Activated CD4-positive, alpha-beta T cell treated with anti-CD3 and anti-CD28 coated beads for 24 hours (primary cell): ENCODE data around the gene ZSCAN31.
"Not testable (repeated sequence)": the region's sequence is repeated elsewhere in the genome, so short reads cannot be mapped to it uniquely, and the experiment has no call there.

Source experiments
- DNase-seq, 2 donors: peaks; one replicate each; pipeline ENCODE4 v3.0.0-alpha.2; 2020; ENCODE audit warnings: low read depth in 2 of 2

The ZSCAN31 gene

DNA sequence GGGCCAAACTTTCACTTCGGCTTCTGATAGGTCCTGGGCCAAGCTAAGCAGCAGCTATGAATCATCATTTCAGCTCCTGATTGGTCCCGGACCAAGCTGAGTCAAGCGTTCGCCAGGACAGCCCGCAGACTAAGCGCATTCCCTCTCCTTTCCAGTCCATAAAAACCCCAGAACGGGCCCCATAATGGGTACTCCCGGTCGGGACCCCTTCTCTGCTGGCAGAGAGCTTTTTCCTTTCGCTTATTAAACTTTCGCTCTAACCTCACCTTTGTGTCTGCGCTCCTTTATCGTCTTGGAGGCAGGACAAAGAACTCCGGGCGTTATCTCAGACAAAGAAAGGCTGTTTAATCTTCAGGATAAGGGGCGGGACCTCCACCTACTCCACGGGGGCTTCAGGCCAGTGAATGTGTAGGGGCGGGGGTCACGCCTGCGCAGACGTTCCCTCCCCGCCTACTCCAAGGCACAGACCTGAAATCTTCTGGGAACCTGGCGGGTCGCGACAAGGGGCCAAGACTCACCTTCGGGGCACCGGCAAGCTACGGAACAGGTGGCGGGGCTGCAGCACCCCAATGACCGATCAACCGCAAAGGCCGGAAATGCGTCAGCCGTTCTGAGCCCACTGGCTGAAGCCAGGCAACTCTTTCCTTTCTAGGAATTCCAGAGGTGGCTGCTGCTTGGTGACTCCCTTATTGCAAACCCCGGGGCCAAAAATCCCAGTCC, at the start of gene ZSCAN31:
Gene ZSCAN31, minus strand, starts transcription at position 585 of the 720 bp plus-strand sequence. CDS start 6,465 bp downstream, outside the sequence.
- peak; percentile 52 to 54 for DNase-seq

GRCh38 chr6:28384143-28384533, 48.2 kb upstream of the ZSCAN31 start:
- DNase-seq: no peak

- DNase-seq: peak in 1 of 2 donors; percentile 25
Observed at GRCh38 chr6:28383235-28384142, 47.5 kb upstream of the ZSCAN31 start.

- no peak for DNase-seq
Observed at GRCh38 chr6:28380381-28380780, 44.4 kb upstream of the ZSCAN31 start.

GRCh38 chr6:28378644-28379043, 42.7 kb upstream of the ZSCAN31 start:
- no peak for DNase-seq

DNA sequence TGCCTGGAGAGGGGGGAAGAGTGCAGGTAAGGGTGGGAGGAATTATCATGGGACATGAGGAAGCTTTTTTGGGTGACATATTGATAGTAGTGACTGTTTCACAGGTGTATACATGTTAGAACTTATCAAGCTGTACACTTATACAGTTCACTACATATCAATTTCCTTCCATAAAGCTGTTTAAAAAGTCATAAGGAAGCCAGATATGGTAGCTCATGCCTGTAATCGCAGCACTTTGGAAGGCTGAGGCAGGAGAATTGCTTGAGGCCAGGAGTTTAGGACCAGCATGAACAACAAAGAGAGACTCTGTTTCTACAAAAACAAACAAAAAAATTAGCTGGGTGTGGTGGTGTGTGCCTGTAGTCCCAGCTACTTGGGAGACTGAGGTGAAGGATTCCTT, 41.9 kb upstream of the ZSCAN31 start:
- DNase-seq: no peak

GRCh38 chr6:28373925-28374324, 38.0 kb upstream of the ZSCAN31 start:
- no peak for DNase-seq

DNA sequence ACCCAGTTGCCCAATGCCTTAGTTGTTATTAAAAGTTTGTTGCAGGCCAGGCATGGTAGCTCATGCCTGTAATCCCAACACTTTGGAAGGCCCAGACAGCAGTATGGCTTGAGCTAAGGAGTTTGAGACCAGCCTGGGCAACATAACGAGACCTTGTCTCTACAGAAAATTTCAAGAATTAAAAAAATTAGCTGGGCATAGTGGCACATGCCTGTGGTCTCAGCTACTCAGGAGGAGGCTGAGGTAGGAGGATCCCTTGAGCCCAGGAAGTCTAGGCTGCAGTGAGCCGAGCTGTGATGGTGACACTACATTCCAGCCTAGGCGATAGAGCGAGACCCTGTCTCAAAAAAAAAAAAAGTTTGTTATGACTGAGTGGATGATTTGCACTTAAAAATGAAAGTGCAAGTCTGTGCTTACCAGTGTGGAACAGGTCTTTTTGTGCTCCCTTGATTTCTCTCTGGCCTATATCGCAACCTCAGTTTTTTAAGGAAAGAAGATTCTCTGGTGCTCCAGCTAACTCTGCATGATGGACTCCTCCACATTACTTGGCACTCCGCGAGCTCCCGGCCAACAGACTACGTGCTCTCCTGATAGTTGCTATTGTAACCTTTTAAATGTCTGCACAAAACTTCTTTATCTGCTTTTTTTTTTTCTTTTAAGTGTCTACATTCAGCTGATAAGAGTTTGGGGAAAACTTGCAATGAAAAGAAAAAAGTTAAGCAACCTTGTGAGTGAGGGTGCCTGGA, 35.9 kb upstream of the ZSCAN31 start:
- DNase-seq: no peak

DNA sequence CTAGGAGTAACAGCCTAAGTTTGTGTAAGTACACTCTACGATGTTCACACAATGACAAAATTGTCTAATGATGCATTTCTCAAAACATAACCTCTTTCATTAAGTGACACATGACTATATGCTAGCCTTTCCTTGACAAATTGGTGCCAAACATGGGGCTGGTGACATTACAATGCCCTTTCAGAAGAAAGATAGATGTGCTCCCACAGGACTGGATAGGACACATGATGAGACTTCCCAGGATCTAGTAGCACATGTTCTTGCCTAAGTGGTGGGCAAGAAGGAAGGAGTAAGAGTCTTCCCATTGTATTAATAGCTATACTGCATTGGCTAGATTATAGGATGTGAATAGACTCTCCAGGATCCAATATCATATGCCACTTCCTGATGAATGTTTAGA, 35.3 kb upstream of the ZSCAN31 start:
- DNase-seq: no peak

DNA sequence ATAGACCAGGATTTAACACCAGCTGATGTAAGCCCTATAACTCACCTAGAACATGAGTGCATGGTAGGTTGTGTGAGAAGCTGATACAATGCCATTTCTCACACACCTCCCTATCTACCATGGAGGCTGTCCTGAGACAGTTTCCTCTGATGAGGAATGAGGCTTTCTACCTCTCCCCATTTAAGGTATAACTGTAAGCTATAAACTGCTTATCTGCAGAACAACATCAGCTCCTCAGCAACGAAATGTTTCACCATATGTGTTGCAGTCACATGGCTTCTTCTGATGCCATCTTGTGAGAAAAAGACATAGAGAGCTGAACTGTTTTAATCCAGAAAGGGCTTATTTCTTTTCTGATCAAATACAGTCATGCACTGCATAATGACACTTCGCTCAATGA, 34.5 kb upstream of the ZSCAN31 start:
- no peak for DNase-seq

DNA sequence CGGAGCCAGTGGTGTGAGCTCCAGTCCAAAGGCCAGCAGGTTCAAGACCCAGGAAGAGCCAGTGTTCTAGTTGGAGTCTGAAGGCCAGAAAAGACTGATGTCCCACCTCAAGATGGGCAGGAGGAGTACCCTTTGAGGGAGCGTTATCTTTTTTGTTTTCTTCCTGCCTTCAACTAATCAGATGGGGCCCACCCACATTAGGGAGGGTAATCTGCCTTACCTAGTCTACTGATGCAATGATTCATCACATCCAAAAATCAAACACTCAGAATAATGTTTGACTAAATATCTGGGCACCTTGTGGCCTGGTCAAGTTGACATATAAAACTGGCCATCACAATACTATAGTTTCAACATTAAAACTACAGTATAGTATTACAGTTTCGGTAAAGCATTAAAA, 33.5 kb upstream of the ZSCAN31 start:
- DNase-seq: no peak

DNA sequence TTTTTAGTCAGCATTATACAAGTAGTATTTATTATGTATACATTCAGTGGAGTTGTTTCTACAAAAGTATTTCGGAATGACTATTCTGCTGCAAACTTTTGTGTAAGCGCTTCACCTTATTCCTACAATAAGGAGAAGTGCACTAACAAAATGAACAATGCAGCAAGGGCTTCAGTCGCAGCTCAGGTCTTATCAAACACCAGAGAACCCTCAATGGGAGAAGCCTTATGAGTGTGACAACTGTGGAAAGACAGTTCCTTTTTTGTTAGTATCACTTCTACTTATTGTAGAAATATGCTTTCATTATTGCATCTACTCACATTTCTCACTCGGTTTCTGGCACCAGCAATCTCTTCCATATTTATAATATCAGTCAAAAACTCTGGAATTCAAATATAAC, 32.6 kb upstream of the ZSCAN31 start:
- no peak for DNase-seq

DNA sequence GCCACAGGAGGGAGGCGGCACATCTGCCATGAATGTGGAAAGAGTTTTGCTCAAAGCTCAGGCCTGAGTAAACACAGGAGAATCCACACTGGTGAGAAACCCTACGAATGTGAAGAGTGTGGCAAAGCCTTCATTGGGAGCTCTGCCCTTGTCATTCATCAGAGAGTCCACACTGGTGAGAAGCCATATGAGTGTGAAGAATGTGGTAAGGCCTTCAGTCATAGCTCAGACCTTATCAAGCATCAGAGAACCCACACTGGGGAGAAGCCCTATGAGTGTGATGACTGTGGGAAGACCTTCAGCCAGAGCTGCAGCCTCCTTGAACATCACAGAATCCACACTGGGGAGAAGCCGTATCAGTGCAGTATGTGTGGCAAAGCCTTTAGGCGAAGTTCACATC, 29.6 kb upstream of the ZSCAN31 start:
- not testable (repeated sequence) for DNase-seq

GRCh38 chr6:28360961-28361360, 25.0 kb upstream of the ZSCAN31 start:
- no peak for DNase-seq

- not testable (repeated sequence) for DNase-seq
Observed at GRCh38 chr6:28359562-28359961, 23.6 kb upstream of the ZSCAN31 start.

DNA sequence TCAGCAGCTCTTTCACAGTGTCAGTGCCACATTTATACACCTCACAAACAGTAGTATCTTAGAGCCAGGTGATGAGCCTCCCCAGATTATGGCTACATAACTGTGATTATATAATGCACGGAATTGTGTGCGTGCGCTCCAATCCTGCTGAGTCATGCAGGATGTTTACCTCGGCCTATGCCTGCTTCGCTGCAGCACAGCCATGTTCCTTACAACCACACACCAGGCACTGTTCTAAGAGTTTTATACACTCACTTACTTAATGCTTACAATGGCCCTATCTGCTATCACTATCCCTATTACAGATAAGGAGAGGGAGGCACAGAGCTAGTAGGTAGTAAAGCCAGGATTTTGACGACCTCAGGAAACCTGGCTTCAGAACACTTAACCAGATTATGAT, 21.1 kb upstream of the ZSCAN31 start:
- DNase-seq: no peak

GRCh38 chr6:28356666-28357020, 20.7 kb upstream of the ZSCAN31 start:
- no peak for DNase-seq

GRCh38 chr6:28355743-28356665, 20.1 kb upstream of the ZSCAN31 start:
- peak; percentile 30 to 54 for DNase-seq

GRCh38 chr6:28354688-28355554, 19.0 kb upstream of the ZSCAN31 start:
- no peak for DNase-seq

DNA sequence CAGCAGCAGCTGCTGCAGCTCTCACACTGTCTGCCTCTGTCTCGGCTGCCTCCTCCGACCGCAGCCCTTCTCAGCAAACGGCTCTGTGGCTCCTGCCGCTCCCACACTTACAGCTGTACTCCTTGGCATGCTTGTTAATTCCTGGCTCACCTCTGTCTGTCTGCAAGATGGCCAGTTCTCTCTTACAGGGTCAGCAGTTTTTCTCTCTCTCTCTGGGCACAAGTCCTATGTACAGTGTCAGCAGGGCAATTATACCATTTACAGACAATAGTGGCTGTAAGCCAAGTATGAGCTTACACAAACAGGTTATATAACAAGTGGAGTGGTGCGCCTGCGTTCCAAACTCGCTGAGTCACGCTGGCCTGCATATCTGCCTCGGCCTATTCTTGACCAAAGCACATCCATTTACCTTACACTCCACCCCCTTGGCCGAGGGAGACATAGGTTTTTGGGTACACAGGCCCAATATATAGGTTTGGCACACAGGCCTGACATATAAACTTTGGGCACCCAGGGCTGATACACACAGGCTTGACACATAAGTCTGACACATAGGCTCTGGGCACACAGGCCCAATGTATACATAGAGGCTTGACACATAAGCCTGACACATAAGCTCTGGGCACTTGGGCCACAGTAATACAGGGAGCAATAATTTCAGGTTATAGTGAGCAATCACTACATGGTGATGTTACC, 18.2 kb upstream of the ZSCAN31 start:
- DNase-seq: no peak
